Endothelial cell of umbilical vein (primary cell): Measurements from ENCODE around the gene C14orf39. TPM values are rescaled to one million over a fixed set of nuclear protein-coding genes. Genes with fewer than 3 reads are reported as not detected.
A peak's percentile ranks its signal among the peaks of the same experiment; 100 is the strongest.

ENCODE experiments used
- BruUV-seq: library from RNA; stranded (reverse); fragments of 400-500 nt; replicated peaks from 2 replicates; lab custom pipeline; 2021; lab: Mats Ljungman, UMichigan
- CTCF ChIA-PET: fragments of 300-600, 350-600 bp; sonication (Branson Sonifier 250); formaldehyde crosslinking; loops from one replicate; lab custom pipeline; 2021; ENCODE audit warnings: antibody characterized with exemption, inconsistent platforms; lab: Charles Lee
- POLR2A ChIA-PET: fragments of 300-600, 350-600 bp; sonication (Branson Sonifier 250); formaldehyde crosslinking; loops from one replicate; lab custom pipeline; 2021; ENCODE audit warnings: antibody characterized with exemption, inconsistent platforms; lab: Charles Lee
- DNase-seq: peaks from one replicate; pipeline ENCODE4 v3.0.0-alpha.2; 2011; ENCODE audit warnings: low read depth, low spot score
- FAIRE-seq: peaks from 2 replicates; lab custom pipeline; 2011; peaks lifted over from hg19 to GRCh38; lab: Jason Lieb, UNC
- H2AFZ ChIP-seq: 2 replicates; pipeline ENCODE4 v1.6.0; 2012; ENCODE audit warnings: low read depth, low read length, control low read depth, inconsistent platforms
- H3K27ac ChIP-seq: 2 replicates; pipeline ENCODE4 v1.5.1; 2011; ENCODE audit warnings: low read depth, mild to moderate bottlenecking, control low read depth, low read length, moderate library complexity; ENCODE audit not compliant: insufficient read depth
- H3K27me3 ChIP-seq, 2 experiments: 2 replicates each; pipeline versions ENCODE4 v1.6.0 to v1.6.1; 2011; ENCODE audit warnings: low read length in 2 of 2, mixed read lengths in 1 of 2; ENCODE audit not compliant: control insufficient read depth in 2 of 2, insufficient read depth in 2 of 2
- H3K36me3 ChIP-seq, 2 experiments: 2 replicates in 1 of 2; 3 replicates in 1 of 2; pipeline ENCODE4 v1.5.1; 2011; ENCODE audit warnings: low read length in 2 of 2, mild to moderate bottlenecking in 1 of 2, moderate library complexity in 1 of 2; ENCODE audit not compliant: control insufficient read depth in 2 of 2, insufficient read depth in 2 of 2; ENCODE audit errors: extremely low read depth in 1 of 2
- H3K4me1 ChIP-seq: 3 replicates; pipeline ENCODE4 v1.5.1; 2011; ENCODE audit warnings: mild to moderate bottlenecking, low read length; ENCODE audit not compliant: control insufficient read depth, insufficient read depth; ENCODE audit errors: extremely low read depth
- H3K4me2 ChIP-seq: 2 replicates; pipeline ENCODE4 v1.6.1; 2011; ENCODE audit warnings: low read length, control low read depth, mixed read lengths; ENCODE audit not compliant: insufficient read depth
- H3K4me3 ChIP-seq, 3 experiments: fragments of 200-600 bp in 1 of 3; sonication (generic), shearing (Covaris generic) in 1 of 3; replicated peaks in 1 of 3; 2 replicates each; pipeline ENCODE4 v1.5.1; 2011 to 2016; ENCODE audit warnings: control low read depth in 3 of 3, low read length in 3 of 3, mild to moderate bottlenecking in 2 of 3, inconsistent platforms in 1 of 3, low read depth in 1 of 3, moderate library complexity in 1 of 3; ENCODE audit not compliant: insufficient read depth in 1 of 3
- H3K79me2 ChIP-seq: 2 replicates; pipeline ENCODE4 v1.6.0; 2012; ENCODE audit warnings: low read length, inconsistent platforms; ENCODE audit not compliant: control insufficient read depth, insufficient read depth
- H3K9ac ChIP-seq: replicated peaks from 2 replicates; pipeline ENCODE3; 2011; ENCODE audit warnings: low read length, control low read depth; ENCODE audit not compliant: insufficient read depth; ENCODE audit errors: extremely low read depth
- H3K9me1 ChIP-seq: replicated peaks from 3 replicates; pipeline ENCODE4 v1.6.0; 2011; ENCODE audit warnings: mild to moderate bottlenecking, low read length; ENCODE audit not compliant: control insufficient read depth, insufficient read depth; ENCODE audit errors: extremely low read depth
- H3K9me3 ChIP-seq: replicated peaks from 2 replicates; pipeline ENCODE4 v1.5.1; 2012; ENCODE audit warnings: low read length, inconsistent platforms; ENCODE audit not compliant: control insufficient read depth, insufficient read depth
- H4K20me1 ChIP-seq: replicated peaks from 2 replicates; pipeline ENCODE3; 2011; ENCODE audit warnings: mild to moderate bottlenecking, low read length; ENCODE audit not compliant: control insufficient read depth, insufficient read depth; ENCODE audit errors: extremely low read depth
- EZH2 ChIP-seq: IDR thresholded peaks from 2 replicates; pipeline ENCODE4 v1.6.1; 2012; ENCODE audit warnings: borderline replicate concordance, low read depth, mild to moderate bottlenecking, moderate library complexity, low read length, inconsistent platforms; ENCODE audit not compliant: severe bottlenecking
- GATA2 ChIP-seq: IDR thresholded peaks from 2 replicates; pipeline ENCODE4 v1.7.0; 2011; ENCODE audit warnings: low read depth, mild to moderate bottlenecking, moderate library complexity, mixed read lengths, low read length; ENCODE audit not compliant: insufficient read length, insufficient read depth
- dilution Hi-C: fragments of 300-500 bp; cut with MboI; formaldehyde crosslinking; loops from one replicate; pipeline ENCODE4 v1.15.0; 2019; ENCODE audit warnings: low sequenced_read_pairs; ENCODE audit not compliant: extremely low pct_ligation_motif_present
- intact Hi-C: fragments of 100-400 bp; cut with micrococcal nuclease; formaldehyde crosslinking; loops from one replicate; pipeline ENCODE4 v1.10.0; 2022
- polyA plus RNA-seq, 4 experiments: library from polyadenylated mRNA; depleted of rRNA in 3 of 4; stranded (reverse) in 3 of 4; unstranded in 1 of 4; fragments of >200 nt; gene quantifications; 2 replicates each; pipeline versions ENCODE4 v1.2.1 to v1.2.3, GENCODE V29; 2011 to 2012; ENCODE audit warnings: missing spikeins in 1 of 4
- total RNA-seq: library from RNA; stranded (reverse); gene quantifications from 2 replicates; pipeline ENCODE4 v1.2.3, GENCODE V29; 2021
- TF ChIP-seq, protein P1 (sequence below), 2 donors: IDR thresholded peaks; 1 replicate in 1 of 2; 2 replicates in 1 of 2; pipeline ENCODE4 v1.5.1; 2011; ENCODE audit warnings: low read length in 2 of 2, mild to moderate bottlenecking in 2 of 2, moderate library complexity in 2 of 2, control low read depth in 1 of 2, inconsistent platforms in 1 of 2, low read depth in 1 of 2; ENCODE audit not compliant: insufficient read depth in 1 of 2; ENCODE audit errors: extremely low read depth in 1 of 2

Gene C14orf39
- total and polyA plus RNA-seq, 2 donors (not counting 3 experiments of a cell fraction or from before 2014, with no cell fraction given) = not detected

DNA sequence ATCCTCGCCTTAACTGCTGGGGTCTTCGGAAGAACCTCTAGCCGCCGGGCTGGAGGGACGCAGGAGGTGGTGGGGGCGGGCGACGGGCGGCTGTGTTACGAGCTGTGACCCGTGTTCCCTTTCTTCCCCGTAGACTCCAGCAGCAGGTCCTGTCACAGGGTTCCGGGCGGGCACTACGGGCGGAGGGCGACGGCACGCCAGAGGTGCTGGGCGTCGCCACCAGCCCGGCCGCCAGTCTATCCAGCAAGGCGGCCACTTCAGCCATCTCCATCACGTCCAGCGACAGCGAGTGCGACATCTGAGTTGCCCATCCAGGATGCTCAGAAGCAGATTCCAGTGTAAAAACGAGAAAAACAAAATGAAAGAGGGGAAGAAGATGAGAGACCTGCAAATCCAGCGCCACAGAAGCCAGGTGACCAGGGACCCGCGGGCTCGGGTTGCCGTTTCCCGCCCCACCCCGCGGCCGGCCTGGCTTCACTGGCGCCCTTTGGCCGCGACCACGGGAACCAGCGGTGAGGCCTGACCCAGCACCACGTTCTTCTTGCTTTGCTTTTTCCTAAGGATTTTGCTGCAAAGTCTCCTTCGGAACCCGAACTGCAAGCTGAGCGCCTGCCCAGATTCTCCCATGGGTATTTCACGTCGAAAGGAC, 25.2 kb upstream of the C14orf39 start:
- H3K4me1 ChIP-seq = peaks cover 3% of the 10 kb centered on the region
- H3K9me1 ChIP-seq = no peaks in the 10 kb centered on the region
- ChIA-PET CTCF (no interaction called here), POLR2A (no interaction called here)
- DNase-seq (no peak), FAIRE-seq (no peak)
- no peak overlapping the region for H3K4me3 ChIP-seq
- no peaks in the 10 kb centered on the region for H3K9me3 ChIP-seq
- H3K9ac ChIP-seq = no peak overlapping the region
- dilution Hi-C loops = no loop called here
- BruUV-seq = no TSS peak
- no peaks in the 10 kb centered on the region for H3K36me3 ChIP-seq
- H4K20me1 ChIP-seq = no peaks in the 10 kb centered on the region
- TF ChIP-seq GATA2 = no peak
- peak; percentile 93 for TF ChIP-seq EZH2
- peaks cover 89 to 100% of the 10 kb centered on the region in 2 experiments for H3K27me3 ChIP-seq
- no peak overlapping the region for H2AFZ ChIP-seq
- H3K4me2 ChIP-seq = peak overlapping the region; percentile 47
- intact Hi-C loops = loop anchor here (2.0 kb wide), 1 partner anchor 26 kb away; no protein-coding TSS in a partner anchor
- no peak overlapping the region for H3K27ac ChIP-seq
- no peaks in the 10 kb centered on the region for H3K79me2 ChIP-seq

DNA sequence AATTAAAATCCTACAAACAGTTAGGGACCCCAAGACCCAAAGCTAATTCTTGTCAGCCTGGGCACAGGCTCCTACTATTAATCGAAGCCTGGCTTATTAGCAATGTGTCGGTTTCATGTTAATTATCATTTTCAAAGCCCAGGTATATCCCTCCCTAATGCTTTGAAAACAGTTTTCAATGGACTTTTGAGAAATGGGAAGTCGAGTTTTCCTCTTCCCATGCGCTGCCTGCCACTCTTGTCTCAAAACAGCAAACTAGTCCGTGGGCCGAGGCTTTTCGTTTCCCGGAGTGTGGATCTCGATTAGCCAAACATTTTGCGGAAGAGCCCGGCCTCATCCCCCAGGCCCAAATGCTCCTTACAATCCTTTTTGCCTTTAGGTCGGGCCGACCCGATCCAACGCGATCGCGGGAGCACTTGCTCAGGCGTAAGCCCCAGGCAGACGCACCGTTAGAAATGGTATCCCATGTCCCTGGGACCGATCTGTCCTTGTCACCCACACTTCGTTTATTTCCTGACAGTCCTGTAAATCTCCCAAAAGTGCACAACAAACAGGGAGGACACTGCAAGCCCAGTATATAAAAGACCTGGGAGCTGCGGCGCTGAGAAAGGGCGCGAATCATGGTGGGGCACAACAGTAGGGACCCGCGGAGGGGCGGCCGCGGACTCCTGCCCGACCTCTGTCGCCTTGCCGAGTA, 24.5 kb upstream of the C14orf39 start:
- ChIA-PET CTCF (no interaction called here), POLR2A (no interaction called here)
- Histone ChIP-seq H3K79me2 (no peaks in the 10 kb centered on the region), H4K20me1 (no peaks in the 10 kb centered on the region), H3K27me3 (peaks cover 90 to 100% of the 10 kb centered on the region in 2 experiments), H3K4me1 (peaks cover 3% of the 10 kb centered on the region), H3K4me3 (no peak overlapping the region), H3K9me1 (no peaks in the 10 kb centered on the region), H3K9me3 (no peaks in the 10 kb centered on the region), H2AFZ (no peak overlapping the region), H3K36me3 (no peaks in the 10 kb centered on the region), H3K27ac (no peak overlapping the region), H3K9ac (no peak overlapping the region), H3K4me2 (no peak overlapping the region)
- DNase-seq (no peak), FAIRE-seq (no peak)
- dilution Hi-C loops = no loop called here
- peak; percentile 72 for TF ChIP-seq EZH2
- TF ChIP-seq, protein P1, sequence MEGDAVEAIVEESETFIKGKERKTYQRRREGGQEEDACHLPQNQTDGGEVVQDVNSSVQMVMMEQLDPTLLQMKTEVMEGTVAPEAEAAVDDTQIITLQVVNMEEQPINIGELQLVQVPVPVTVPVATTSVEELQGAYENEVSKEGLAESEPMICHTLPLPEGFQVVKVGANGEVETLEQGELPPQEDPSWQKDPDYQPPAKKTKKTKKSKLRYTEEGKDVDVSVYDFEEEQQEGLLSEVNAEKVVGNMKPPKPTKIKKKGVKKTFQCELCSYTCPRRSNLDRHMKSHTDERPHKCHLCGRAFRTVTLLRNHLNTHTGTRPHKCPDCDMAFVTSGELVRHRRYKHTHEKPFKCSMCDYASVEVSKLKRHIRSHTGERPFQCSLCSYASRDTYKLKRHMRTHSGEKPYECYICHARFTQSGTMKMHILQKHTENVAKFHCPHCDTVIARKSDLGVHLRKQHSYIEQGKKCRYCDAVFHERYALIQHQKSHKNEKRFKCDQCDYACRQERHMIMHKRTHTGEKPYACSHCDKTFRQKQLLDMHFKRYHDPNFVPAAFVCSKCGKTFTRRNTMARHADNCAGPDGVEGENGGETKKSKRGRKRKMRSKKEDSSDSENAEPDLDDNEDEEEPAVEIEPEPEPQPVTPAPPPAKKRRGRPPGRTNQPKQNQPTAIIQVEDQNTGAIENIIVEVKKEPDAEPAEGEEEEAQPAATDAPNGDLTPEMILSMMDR (IDR thresholded peaks at IDR 0.05; ENCODE audit: extremely low read depth in 1 of 2, insufficient read depth in 1 of 2, low read depth in 1 of 2, low read length in 2 of 2) = no peak
- intact Hi-C loops = loop anchor here (2.0 kb wide), 1 partner anchor 26 kb away; no protein-coding TSS in a partner anchor
- no TSS peak for BruUV-seq
